Caco-2 (cell line): ENCODE results near the gene MYO7B. TPM values are rescaled to one million over a fixed set of nuclear protein-coding genes. Genes with fewer than 3 reads are reported as not detected.
A peak's percentile ranks its signal among the peaks of the same experiment; 100 is the strongest.
"Not testable (repeated sequence)": the region's sequence is repeated elsewhere in the genome, so short reads cannot be mapped to it uniquely, and the experiment has no call there.

ENCODE experiments used
- BruUV-seq: library from RNA; stranded (reverse); fragments of 400-500 nt; replicated peaks from 2 replicates; lab custom pipeline; 2021; lab: Mats Ljungman, UMichigan
- CTCF ChIA-PET: fragments of 300-600 bp; sonication (Branson Sonifier 250); formaldehyde crosslinking; loops from one replicate; lab custom pipeline; 2022; ENCODE audit warnings: antibody characterized with exemption; lab: Charles Lee
- POLR2A ChIA-PET: fragments of 300-600 bp; sonication (Branson Sonifier 250); formaldehyde crosslinking; loops from one replicate; lab custom pipeline; 2022; ENCODE audit warnings: antibody characterized with exemption; lab: Charles Lee
- DNase-seq, 2 experiments: peaks; one replicate each; pipeline versions ENCODE4 v3.0.0 to v3.0.0-alpha.2; 2020 to 2022
- H3K27me3 ChIP-seq: replicated peaks from 2 replicates; pipeline ENCODE4 v1.6.0; 2011; ENCODE audit warnings: low read length; ENCODE audit not compliant: control insufficient read depth, insufficient read depth
- H3K36me3 ChIP-seq: 2 replicates; pipeline ENCODE4 v1.5.1; 2011; ENCODE audit warnings: low read length; ENCODE audit not compliant: control insufficient read depth, insufficient read depth
- H3K4me1 ChIP-seq: fragments of 250-450 bp; sonication (Bioruptor Pico); 2 replicates; pipeline ENCODE4 v1.5.1; 2020; ENCODE audit warnings: mild to moderate bottlenecking
- H3K4me3 ChIP-seq: 2 replicates; pipeline ENCODE4 v1.5.1; 2011; ENCODE audit warnings: low read depth, mild to moderate bottlenecking, control low read depth, low read length
- H3K9me3 ChIP-seq: fragments of 250-450 bp; sonication (Bioruptor Pico); 2 replicates; pipeline ENCODE4 v1.5.1; 2020; ENCODE audit warnings: mild to moderate bottlenecking, moderate library complexity
- H3K27ac Mint-ChIP-seq: one replicate; pipeline ENCODE4 v1.8.0; 2022; ENCODE audit warnings: mixed read lengths; ENCODE audit not compliant: unreplicated experiment
- H3K27me3 Mint-ChIP-seq: one replicate; pipeline ENCODE4 v1.8.0; 2022; ENCODE audit warnings: mixed read lengths; ENCODE audit not compliant: insufficient read depth, unreplicated experiment
- H3K36me3 Mint-ChIP-seq: one replicate; pipeline ENCODE4 v1.8.0; 2022; ENCODE audit warnings: mild to moderate bottlenecking, mixed read lengths; ENCODE audit not compliant: insufficient read depth, unreplicated experiment
- H3K4me1 Mint-ChIP-seq: one replicate; pipeline ENCODE4 v1.8.0; 2022; ENCODE audit warnings: low read depth, mixed read lengths; ENCODE audit not compliant: unreplicated experiment
- H3K4me3 Mint-ChIP-seq: one replicate; pipeline ENCODE4 v1.8.0; 2022; ENCODE audit warnings: mild to moderate bottlenecking, moderate library complexity, mixed read lengths; ENCODE audit not compliant: unreplicated experiment
- H3K9me3 Mint-ChIP-seq: one replicate; pipeline ENCODE4 v1.8.0; 2022; ENCODE audit warnings: mixed read lengths; ENCODE audit not compliant: unreplicated experiment
- intact Hi-C: fragments of 100-400 bp; cut with micrococcal nuclease; formaldehyde crosslinking; loops from one replicate; pipeline ENCODE4 v1.10.0; 2022; ENCODE audit not compliant: unreplicated experiment
- total RNA-seq: library from RNA; stranded (reverse); gene quantifications from 2 replicates; pipeline ENCODE4 v1.2.3, GENCODE V29; 2022
- TF ChIP-seq, protein P1 (sequence below), 2 experiments: fragments of 200-600 bp in 1 of 2; IDR thresholded peaks; 1 replicate in 1 of 2; 2 replicates in 1 of 2; pipeline versions ENCODE4 v1.5.1 to v1.8.0; 2011 to 2022; ENCODE audit warnings: antibody characterized with exemption in 1 of 2, control low read depth in 1 of 2, inconsistent platforms in 1 of 2, low read depth in 1 of 2, low read length in 1 of 2, mild to moderate bottlenecking in 1 of 2, moderate library complexity in 1 of 2; ENCODE audit not compliant: insufficient read depth in 1 of 2, severe bottlenecking in 1 of 2, unreplicated experiment in 1 of 2

The MYO7B gene
- total RNA-seq, 1 experiment from 2014 or later: 0.27 TPM

GRCh38 chr2:127527001-127527804 is 8.3 kb upstream of the MYO7B start:
- POLR2A ChIA-PET: interaction anchor here (0.6 to 1.6 kb wide), 17 partner anchors 8 to 390 kb away, joined by 3 to 27 read pairs (median 4); partner anchors contain the start of genes LIMS2, MYO7B and SFT2D3
- peaks cover 30% of the 10 kb centered on the region for H3K4me1 ChIP-seq
- H3K36me3 ChIP-seq: no peaks in the 10 kb centered on the region
- H3K36me3 Mint-ChIP-seq: peaks cover 37% of the 10 kb centered on the region
- peak overlapping the region; percentile 89 for H3K4me3 Mint-ChIP-seq
- intact Hi-C loops: loop anchor here (1.0 to 5.0 kb wide), 5 partner anchors 16 to 410 kb away; partner anchors contain the start of gene SFT2D3
- TF ChIP-seq, protein P1, sequence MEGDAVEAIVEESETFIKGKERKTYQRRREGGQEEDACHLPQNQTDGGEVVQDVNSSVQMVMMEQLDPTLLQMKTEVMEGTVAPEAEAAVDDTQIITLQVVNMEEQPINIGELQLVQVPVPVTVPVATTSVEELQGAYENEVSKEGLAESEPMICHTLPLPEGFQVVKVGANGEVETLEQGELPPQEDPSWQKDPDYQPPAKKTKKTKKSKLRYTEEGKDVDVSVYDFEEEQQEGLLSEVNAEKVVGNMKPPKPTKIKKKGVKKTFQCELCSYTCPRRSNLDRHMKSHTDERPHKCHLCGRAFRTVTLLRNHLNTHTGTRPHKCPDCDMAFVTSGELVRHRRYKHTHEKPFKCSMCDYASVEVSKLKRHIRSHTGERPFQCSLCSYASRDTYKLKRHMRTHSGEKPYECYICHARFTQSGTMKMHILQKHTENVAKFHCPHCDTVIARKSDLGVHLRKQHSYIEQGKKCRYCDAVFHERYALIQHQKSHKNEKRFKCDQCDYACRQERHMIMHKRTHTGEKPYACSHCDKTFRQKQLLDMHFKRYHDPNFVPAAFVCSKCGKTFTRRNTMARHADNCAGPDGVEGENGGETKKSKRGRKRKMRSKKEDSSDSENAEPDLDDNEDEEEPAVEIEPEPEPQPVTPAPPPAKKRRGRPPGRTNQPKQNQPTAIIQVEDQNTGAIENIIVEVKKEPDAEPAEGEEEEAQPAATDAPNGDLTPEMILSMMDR (IDR thresholded peaks at IDR 0.05; ENCODE audit: insufficient read depth in 1 of 2, low read depth in 1 of 2, low read length in 1 of 2, severe bottlenecking in 1 of 2, unreplicated experiment in 1 of 2): no peak
- peaks cover 15% of the 10 kb centered on the region for H3K4me1 Mint-ChIP-seq
- H3K27me3 ChIP-seq: no peaks in the 10 kb centered on the region
- DNase-seq: peak; percentile 62 to 63
- no peaks in the 10 kb centered on the region for H3K9me3 Mint-ChIP-seq
- no TSS peak for BruUV-seq
- H3K9me3 ChIP-seq: 0 out of 2 replicates have a peak, but pooled peaks cover 3% of the 10 kb centered on the region
- H3K27me3 Mint-ChIP-seq: no peaks in the 10 kb centered on the region
- H3K4me3 ChIP-seq: peak overlapping the region; percentile 76
- CTCF ChIA-PET: interaction anchor here (1.0 to 1.6 kb wide), 3 partner anchors 64 to 330 kb away, joined by 4 to 7 read pairs (median 6); no protein-coding TSS in a partner anchor
- peak overlapping the region; percentile 95 for H3K27ac Mint-ChIP-seq

DNA sequence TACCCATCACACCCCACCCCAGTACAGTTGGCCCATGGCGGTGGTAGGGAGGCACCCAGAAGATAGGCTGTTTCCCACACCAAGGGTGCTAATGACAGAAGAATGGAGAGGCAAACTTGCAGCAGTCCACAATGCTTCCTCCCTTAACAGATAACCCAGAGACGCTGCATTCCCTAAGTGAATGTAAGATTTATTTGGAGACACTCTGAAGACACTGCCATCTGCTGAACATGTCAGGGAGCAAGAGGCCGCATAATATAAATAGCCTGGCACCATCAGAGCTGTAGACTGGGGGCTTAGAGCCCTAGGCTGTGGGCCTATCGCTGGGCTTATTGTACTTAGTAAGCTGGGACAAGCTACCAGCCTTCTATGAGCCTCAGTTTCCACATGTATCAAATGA is 7.0 kb upstream of the MYO7B start:
- H3K36me3 Mint-ChIP-seq: peaks cover 29% of the 10 kb centered on the region
- Histone ChIP-seq H3K4me1 (peaks cover 30% of the 10 kb centered on the region), H3K36me3 (no peaks in the 10 kb centered on the region), H3K4me3 (no peak overlapping the region), H3K9me3 (0 out of 2 replicates have a peak, but pooled peaks cover 3% of the 10 kb centered on the region), H3K27me3 (no peaks in the 10 kb centered on the region)
- BruUV-seq: no TSS peak
- ChIA-PET CTCF (interaction anchor here (1.6 kb wide), 1 partner anchor 122 kb away, joined by 4 read pairs; no protein-coding TSS in a partner anchor), POLR2A (no interaction called here)
- H3K4me3 Mint-ChIP-seq: no peak overlapping the region
- H3K27ac Mint-ChIP-seq: peak overlapping the region; percentile 95
- TF ChIP-seq, protein P1 (IDR thresholded peaks at IDR 0.05; ENCODE audit: insufficient read depth in 1 of 2, low read depth in 1 of 2, low read length in 1 of 2, severe bottlenecking in 1 of 2, unreplicated experiment in 1 of 2): no peak
- no peaks in the 10 kb centered on the region for H3K27me3 Mint-ChIP-seq
- no peak for DNase-seq
- H3K9me3 Mint-ChIP-seq: no peaks in the 10 kb centered on the region
- peaks cover 12% of the 10 kb centered on the region for H3K4me1 Mint-ChIP-seq
- intact Hi-C loops: loop anchor here (5.0 kb wide), 2 partner anchors 174 to 411 kb away; partner anchors contain the start of gene SFT2D3

DNA sequence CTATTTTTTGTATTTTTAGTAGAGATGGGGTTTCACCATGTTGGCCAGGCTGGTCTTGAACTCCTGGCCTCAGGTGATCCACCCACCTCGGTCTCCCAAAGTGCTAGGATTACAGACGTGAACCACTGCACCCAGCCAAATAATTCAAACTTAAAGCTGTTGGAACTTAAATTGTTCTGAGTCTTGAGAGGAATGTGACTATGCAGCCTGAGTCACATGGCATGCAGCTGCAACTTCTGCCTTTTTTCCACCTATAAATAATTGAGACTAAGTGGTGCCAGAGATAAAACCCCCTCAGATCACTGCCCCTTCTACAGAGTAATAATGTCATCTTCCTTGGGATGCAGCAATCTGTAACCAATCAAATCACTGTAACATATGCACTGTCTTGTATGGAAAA is 6.1 kb upstream of the MYO7B start:
- H3K9me3 Mint-ChIP-seq, H3K4me3 Mint-ChIP-seq, BruUV-seq, H3K27ac Mint-ChIP-seq, H3K9me3 ChIP-seq, H3K36me3 ChIP-seq, H3K27me3 Mint-ChIP-seq, CTCF ChIA-PET, DNase-seq, H3K4me3 ChIP-seq, H3K27me3 ChIP-seq: not testable (repeated sequence)
- POLR2A ChIA-PET: interaction anchor here (0.7 kb wide), 1 partner anchor 62 kb away, joined by 6 read pairs; no protein-coding TSS in a partner anchor
- H3K4me1 ChIP-seq: peaks cover 26% of the 10 kb centered on the region
- peaks cover 22% of the 10 kb centered on the region for H3K36me3 Mint-ChIP-seq
- peaks cover 12% of the 10 kb centered on the region for H3K4me1 Mint-ChIP-seq
- intact Hi-C loops: loop anchor here (5.0 kb wide), 2 partner anchors 173 to 412 kb away; partner anchors contain the start of gene SFT2D3
